Measurements from ENCODE around the gene SEC24A. TPM values are rescaled to one million over a fixed set of nuclear protein-coding genes. Genes with fewer than 3 reads are reported as not detected.
"Not testable (repeated sequence)": the region's sequence is repeated elsewhere in the genome, so short reads cannot be mapped to it uniquely, and the experiment has no call there.

SEC24A gene
- total RNA-seq, 1 donor from 2014 or later: 48.2 TPM

- no peaks in the 10 kb centered on the region for H3K9me3 Mint-ChIP-seq (ENCODE audit: low read depth)
- H3K36me3 Mint-ChIP-seq (ENCODE audit: low read depth): peaks cover 15% of the 10 kb centered on the region
- H3K27ac Mint-ChIP-seq (ENCODE audit: unreplicated experiment): no peak overlapping the region
- no peak overlapping the region for H3K4me3 Mint-ChIP-seq (ENCODE audit: unreplicated experiment)
- no peak for TF ChIP-seq CTCF (IDR thresholded peaks at IDR 0.05)
- peaks cover 6% of the 10 kb centered on the region for H3K4me1 Mint-ChIP-seq (ENCODE audit: low read depth)
- no peaks in the 10 kb centered on the region for H3K27me3 Mint-ChIP-seq (ENCODE audit: low read depth)
- DNase-seq (ENCODE audit: low spot score): no peak
Measured at GRCh38 chr5:134620634-134621033, 28.0 kb upstream of the SEC24A start.

- DNase-seq (ENCODE audit: low spot score): no peak
- no peak overlapping the region for H3K27ac Mint-ChIP-seq (ENCODE audit: unreplicated experiment)
- peaks cover 9% of the 10 kb centered on the region for H3K4me1 Mint-ChIP-seq (ENCODE audit: low read depth)
- H3K9me3 Mint-ChIP-seq (ENCODE audit: low read depth): no peaks in the 10 kb centered on the region
- H3K4me3 Mint-ChIP-seq (ENCODE audit: unreplicated experiment): no peak overlapping the region
- TF ChIP-seq CTCF (IDR thresholded peaks at IDR 0.05): no peak
- no peaks in the 10 kb centered on the region for H3K27me3 Mint-ChIP-seq (ENCODE audit: low read depth)
- peaks cover 2% of the 10 kb centered on the region for H3K36me3 Mint-ChIP-seq (ENCODE audit: low read depth)
Measured at GRCh38 chr5:134625559-134625958, 23.0 kb upstream of the SEC24A start.

- Mint-ChIP-seq H3K27ac (ENCODE audit: unreplicated experiment) (peak overlapping the region; percentile 2), H3K4me3 (ENCODE audit: unreplicated experiment) (no peak overlapping the region), H3K27me3 (ENCODE audit: low read depth) (no peaks in the 10 kb centered on the region), H3K36me3 (ENCODE audit: low read depth) (peaks cover 1% of the 10 kb centered on the region), H3K9me3 (ENCODE audit: low read depth) (no peaks in the 10 kb centered on the region), H3K4me1 (ENCODE audit: low read depth) (peaks cover 15% of the 10 kb centered on the region)
- no peak for TF ChIP-seq CTCF (IDR thresholded peaks at IDR 0.05)
- DNase-seq (ENCODE audit: low spot score): no peak
Measured at GRCh38 chr5:134626369-134627014, 22.1 kb upstream of the SEC24A start.

- H3K36me3 Mint-ChIP-seq (ENCODE audit: low read depth): no peaks in the 10 kb centered on the region
- H3K27me3 Mint-ChIP-seq (ENCODE audit: low read depth): no peaks in the 10 kb centered on the region
- no peak for TF ChIP-seq CTCF (IDR thresholded peaks at IDR 0.05)
- no peak for DNase-seq (ENCODE audit: low spot score)
- no peaks in the 10 kb centered on the region for H3K9me3 Mint-ChIP-seq (ENCODE audit: low read depth)
- H3K27ac Mint-ChIP-seq (ENCODE audit: unreplicated experiment): no peak overlapping the region
- no peak overlapping the region for H3K4me3 Mint-ChIP-seq (ENCODE audit: unreplicated experiment)
- peaks cover 10% of the 10 kb centered on the region for H3K4me1 Mint-ChIP-seq (ENCODE audit: low read depth)
Measured at GRCh38 chr5:134634227-134634626, 14.4 kb upstream of the SEC24A start.

GRCh38 chr5:134635366-134635765 is 13.2 kb upstream of the SEC24A start:
- H3K27ac Mint-ChIP-seq (ENCODE audit: unreplicated experiment); H3K36me3 Mint-ChIP-seq (ENCODE audit: low read depth); H3K4me3 Mint-ChIP-seq (ENCODE audit: unreplicated experiment); DNase-seq (ENCODE audit: low spot score); H3K9me3 Mint-ChIP-seq (ENCODE audit: low read depth); H3K27me3 Mint-ChIP-seq (ENCODE audit: low read depth): not testable (repeated sequence)
- peaks cover 10% of the 10 kb centered on the region for H3K4me1 Mint-ChIP-seq (ENCODE audit: low read depth)

GRCh38 chr5:134637116-134637721 is 11.4 kb upstream of the SEC24A start:
- Mint-ChIP-seq H3K27me3 (ENCODE audit: low read depth) (no peaks in the 10 kb centered on the region), H3K36me3 (ENCODE audit: low read depth) (no peaks in the 10 kb centered on the region), H3K4me3 (ENCODE audit: unreplicated experiment) (no peak overlapping the region), H3K9me3 (ENCODE audit: low read depth) (no peaks in the 10 kb centered on the region), H3K27ac (ENCODE audit: unreplicated experiment) (no peak overlapping the region), H3K4me1 (ENCODE audit: low read depth) (no peaks in the 10 kb centered on the region)
- no peak for DNase-seq (ENCODE audit: low spot score)
- no peak for TF ChIP-seq CTCF (IDR thresholded peaks at IDR 0.05)

Measured in chondrocyte (in vitro differentiated cells).